ENCODE measurements around the gene ZNF141. TPM values are rescaled to one million over a fixed set of nuclear protein-coding genes. Genes with fewer than 3 reads are reported as not detected.
A peak's percentile ranks its signal among the peaks of the same experiment; 100 is the strongest.

Gene ZNF141
- polyA plus RNA-seq, 3 donors, result 2.5 to 4.2 (median 2.7) TPM

GRCh38 chr4:328729-329128 lies 8.9 kb upstream of the ZNF141 start:
- H3K9ac ChIP-seq (ENCODE audit: insufficient read depth, low read length, poor library complexity, severe bottlenecking), result no peak overlapping the region
- no peaks in the 10 kb centered on the region for H3K79me2 ChIP-seq (ENCODE audit: insufficient read depth, low read length)
- H3K4me3 Mint-ChIP-seq, result no peak overlapping the region
- H3K36me3 ChIP-seq (replicated peaks in 1 of 2; ENCODE audit: control insufficient read depth in 1 of 2, insufficient read depth in 2 of 2, low read length in 2 of 2), result no peaks in the 10 kb centered on the region
- no peak for TF ChIP-seq CTCF (IDR thresholded peaks at IDR 0.05)
- H4K20me1 ChIP-seq (ENCODE audit: insufficient read depth, low read length), result no peaks in the 10 kb centered on the region
- intact Hi-C loops (cut with micrococcal nuclease), result no loop called here
- H3K4me1 ChIP-seq (ENCODE audit: control insufficient read depth in 1 of 2, insufficient read depth in 2 of 2, low read length in 2 of 2), result no peaks in the 10 kb centered on the region
- H3K9me3 ChIP-seq (replicated peaks in 1 of 2; ENCODE audit: control insufficient read depth in 1 of 2, insufficient read depth in 1 of 2, low read length in 2 of 2), result peaks cover 43 to 66% of the 10 kb centered on the region in 2 donors
- 100% methylated on average over 2 of the region's 8 CpGs for WGBS (ENCODE audit: insufficient coverage)
- no peak overlapping the region for H3K27ac Mint-ChIP-seq
- H3K9me3 Mint-ChIP-seq, result peaks cover 20 to 81% (median 59%) of the 10 kb centered on the region in 7 donors
- no peaks in the 10 kb centered on the region for H3K36me3 Mint-ChIP-seq
- no peak overlapping the region for H3K4me2 ChIP-seq (replicated peaks; ENCODE audit: extremely low read depth, low read length, poor library complexity, severe bottlenecking)
- peaks cover 0 to 2% (median 0%) of the 10 kb centered on the region in 3 donors for H3K27me3 Mint-ChIP-seq (ENCODE audit: low read depth in 3 of 3)
- H3K4me1 Mint-ChIP-seq, result no peaks in the 10 kb centered on the region
- no peak for DNase-seq
- H3K27ac ChIP-seq (ENCODE audit: low read depth in 1 of 2, low read length in 2 of 2), result no peak overlapping the region
- H3K4me3 ChIP-seq (replicated peaks in 1 of 3; ENCODE audit: low read depth in 2 of 3, low read length in 3 of 3), result no peak overlapping the region
- no peak overlapping the region for H2AFZ ChIP-seq (ENCODE audit: insufficient read depth, low read depth, low read length, poor library complexity, severe bottlenecking)
- no peaks in the 10 kb centered on the region for H3K27me3 ChIP-seq (ENCODE audit: control insufficient read depth in 2 of 2, insufficient read depth in 2 of 2, low read length in 2 of 2)

DNA sequence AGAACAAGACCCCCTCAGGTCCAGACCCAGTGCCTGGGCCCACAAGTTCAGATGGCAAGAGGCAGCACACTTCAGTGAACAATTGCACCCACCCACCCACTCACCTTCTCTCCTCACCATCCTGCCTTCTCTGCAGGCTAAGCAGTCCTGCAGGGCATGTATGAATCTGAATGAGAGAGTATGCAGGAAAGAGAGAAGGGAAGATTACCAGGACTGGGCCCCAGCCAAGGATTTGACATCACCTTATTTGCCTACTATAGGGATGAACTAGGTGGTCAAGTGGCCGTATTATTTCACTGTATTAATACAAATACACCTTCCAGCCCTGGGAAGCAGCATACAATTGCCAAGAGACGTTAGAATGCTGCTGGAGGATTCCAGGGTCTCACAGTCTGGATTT lies 2.1 kb upstream of the ZNF141 start:
- intact Hi-C loops (cut with micrococcal nuclease), result loop anchor here (5.0 to 10.0 kb wide), 4 partner anchors 137 to 349 kb away; partner anchors contain the start of genes SLC49A3 (in 1 of the 2) and ZNF718 (in 1 of the 2)
- H3K4me1 Mint-ChIP-seq, result peaks cover 20% of the 10 kb centered on the region

More for the DNA sequence above, 2.1 kb upstream of the ZNF141 start:
- no peak for TF ChIP-seq CTCF (IDR thresholded peaks at IDR 0.05)
- Histone ChIP-seq H3K4me3 (replicated peaks in 1 of 3; ENCODE audit: low read depth in 2 of 3, low read length in 3 of 3) (peak overlapping the region in 1 of 3 experiments; percentile 93), H4K20me1 (ENCODE audit: insufficient read depth, low read length) (no peaks in the 10 kb centered on the region), H3K27me3 (ENCODE audit: control insufficient read depth in 2 of 2, insufficient read depth in 2 of 2, low read length in 2 of 2) (peaks cover 0 to 3% of the 10 kb centered on the region in 2 donors), H3K79me2 (ENCODE audit: insufficient read depth, low read length) (peaks cover 28% of the 10 kb centered on the region), H3K36me3 (replicated peaks in 1 of 2; ENCODE audit: control insufficient read depth in 1 of 2, insufficient read depth in 2 of 2, low read length in 2 of 2) (peaks cover 0 to 15% of the 10 kb centered on the region in 2 donors), H3K9ac (ENCODE audit: insufficient read depth, low read length, poor library complexity, severe bottlenecking) (no peak overlapping the region), H2AFZ (ENCODE audit: insufficient read depth, low read depth, low read length, poor library complexity, severe bottlenecking) (no peak overlapping the region), H3K4me2 (replicated peaks; ENCODE audit: extremely low read depth, low read length, poor library complexity, severe bottlenecking) (no peak overlapping the region), H3K27ac (ENCODE audit: low read depth in 1 of 2, low read length in 2 of 2) (no peak overlapping the region), H3K4me1 (ENCODE audit: control insufficient read depth in 1 of 2, insufficient read depth in 2 of 2, low read length in 2 of 2) (peaks cover 14 to 26% of the 10 kb centered on the region in 2 donors), H3K9me3 (replicated peaks in 1 of 2; ENCODE audit: control insufficient read depth in 1 of 2, insufficient read depth in 1 of 2, low read length in 2 of 2) (peaks cover 22 to 38% of the 10 kb centered on the region in 2 donors)
- Mint-ChIP-seq H3K27ac (no peak overlapping the region), H3K36me3 (peaks cover 15 to 18% of the 10 kb centered on the region in 2 donors), H3K27me3 (ENCODE audit: low read depth in 3 of 3) (peaks cover 2 to 4% (median 4%) of the 10 kb centered on the region in 3 donors), H3K9me3 (peaks cover 24 to 63% (median 44%) of the 10 kb centered on the region in 7 donors), H3K4me3 (no peak overlapping the region)
- no peak for DNase-seq
- 92% methylated on average over 2 of the region's 2 CpGs for WGBS (ENCODE audit: insufficient coverage)

All from CD14-positive monocyte (primary cell).